Measurements from ENCODE around the gene PNLDC1.
"Not testable (repeated sequence)": the region's sequence is repeated elsewhere in the genome, so short reads cannot be mapped to it uniquely, and the experiment has no call there.

PNLDC1 gene

DNA sequence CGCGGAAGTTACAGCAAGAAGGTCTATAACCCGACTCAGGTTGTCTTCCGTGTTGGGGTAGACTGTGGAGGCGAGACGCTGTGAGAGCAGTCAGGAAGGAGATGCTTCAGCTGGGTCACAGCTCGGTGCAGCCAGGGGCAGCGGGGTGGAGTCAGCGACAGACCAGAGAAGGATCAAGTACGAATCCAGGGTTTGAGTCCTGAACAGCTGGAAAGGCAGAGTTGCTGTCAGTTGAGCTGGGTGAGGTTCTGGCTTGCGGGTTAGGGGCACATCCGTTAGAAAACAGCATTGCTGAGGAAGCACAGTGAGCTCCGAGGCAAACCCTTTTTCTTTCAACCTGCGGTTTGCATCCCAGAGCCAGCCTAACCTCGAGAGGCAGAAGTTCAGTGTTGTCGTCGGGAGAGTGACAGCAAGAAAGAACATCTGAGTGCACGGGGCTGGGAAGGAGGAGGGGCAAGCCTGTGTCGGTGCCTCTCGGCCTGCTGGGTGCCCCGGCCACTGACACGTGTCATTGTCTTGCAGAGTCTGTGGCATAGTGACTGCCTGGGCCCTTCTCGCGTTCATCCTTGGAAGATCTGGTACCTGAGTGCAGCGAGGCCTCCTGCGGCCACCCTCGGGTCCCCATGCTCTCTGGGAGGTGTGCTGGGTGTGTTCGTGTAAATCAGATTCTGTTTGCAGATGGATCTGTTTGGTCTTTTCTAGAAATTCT, 20.0 kb downstream of the PNLDC1 start:
- DNase-seq = no peak

DNA sequence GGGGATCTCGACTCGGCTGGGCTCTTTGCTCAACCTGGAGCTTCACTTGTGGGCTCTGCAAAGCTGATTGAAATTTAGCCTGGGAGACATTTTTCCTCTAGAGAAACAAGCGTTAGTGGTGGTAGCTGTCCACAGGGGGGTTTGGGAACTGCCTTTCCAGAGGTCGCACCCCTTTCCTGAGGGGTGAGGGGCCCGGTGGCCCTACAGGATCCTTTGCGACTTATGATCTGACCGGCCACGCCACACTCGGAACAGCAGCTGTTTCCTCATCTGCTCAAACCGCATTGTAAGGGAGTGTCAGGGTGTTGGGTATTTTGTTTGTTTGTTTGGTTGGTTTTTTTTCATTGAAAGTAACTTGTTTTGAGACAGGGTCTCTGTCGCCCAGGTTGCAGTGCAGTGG, 21.0 kb downstream of the PNLDC1 start:
- no peak for DNase-seq

DNA sequence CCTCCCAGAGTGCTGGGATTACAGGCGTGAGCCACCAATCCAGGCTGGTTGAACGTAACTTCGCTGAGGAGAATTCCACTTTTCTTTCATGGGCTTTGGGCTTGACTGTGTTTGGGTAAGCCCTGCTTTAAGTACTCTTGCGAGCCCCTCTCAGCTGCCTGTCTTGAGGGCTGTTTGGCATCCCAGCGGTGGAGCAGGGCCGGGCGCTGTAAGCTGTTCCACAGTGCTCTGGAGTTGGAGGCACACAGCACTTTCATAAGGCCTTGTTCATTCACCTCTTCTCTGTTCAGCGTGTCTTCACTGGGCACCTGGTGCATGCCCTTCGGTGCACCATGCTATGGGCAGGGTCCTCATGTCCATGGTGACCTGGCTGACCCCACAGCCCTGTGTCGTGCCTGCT, 21.6 kb downstream of the PNLDC1 start:
- no peak for DNase-seq

- no peak for DNase-seq
Measured at GRCh38 chr6:159823953-159824352, 23.9 kb downstream of the PNLDC1 start.

GRCh38 chr6:159824690-159825089, 24.6 kb downstream of the PNLDC1 start:
- DNase-seq = not testable (repeated sequence)

DNA sequence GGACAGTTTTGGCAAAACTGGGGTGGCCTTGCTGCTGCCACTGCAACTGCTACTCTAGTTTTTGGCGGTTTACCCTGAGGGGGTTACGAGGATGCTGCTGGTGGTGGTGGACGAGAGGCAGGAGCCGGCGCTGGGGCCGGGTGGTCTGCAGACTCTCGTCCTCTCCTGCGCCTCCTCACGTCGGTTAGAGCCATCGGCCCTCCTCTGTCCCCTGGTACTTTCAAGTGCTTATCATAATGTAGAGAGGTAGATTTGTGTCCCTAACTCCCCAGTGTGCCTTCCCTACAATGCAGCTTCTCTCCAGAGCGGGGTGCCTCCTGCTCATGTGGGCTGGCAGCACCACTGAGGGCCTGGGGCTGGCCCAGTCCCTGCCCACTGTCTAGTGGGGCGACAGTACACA, 25.9 kb downstream of the PNLDC1 start:
- no peak for DNase-seq

GRCh38 chr6:159826968-159827647, 27.0 kb downstream of the PNLDC1 start:
- no peak for DNase-seq

- no peak for DNase-seq
Measured at GRCh38 chr6:159828074-159828473, 28.0 kb downstream of the PNLDC1 start.

- no peak for DNase-seq
Measured at GRCh38 chr6:159829526-159829925, 29.4 kb downstream of the PNLDC1 start.

GRCh38 chr6:159830501-159831372, 30.7 kb downstream of the PNLDC1 start:
- DNase-seq = no peak

DNA sequence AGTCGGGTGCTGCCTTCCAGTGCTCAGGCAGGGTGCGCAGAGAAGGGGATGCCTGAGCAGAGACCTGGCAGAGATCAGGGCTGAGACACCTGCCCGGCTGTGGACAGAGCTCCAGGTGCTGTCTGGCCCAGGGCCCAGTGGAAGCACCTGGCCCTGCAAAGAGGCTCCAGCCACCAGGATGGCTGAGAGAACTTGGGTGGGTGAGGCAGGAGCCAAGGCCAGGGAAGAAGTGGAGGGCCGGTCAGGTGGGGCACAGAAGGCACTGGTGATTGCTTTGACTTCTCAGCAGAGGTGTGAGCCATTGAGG, 31.2 kb downstream of the PNLDC1 start:
- DNase-seq = no peak

- no peak for DNase-seq
Measured at GRCh38 chr6:159832946-159833345, 32.9 kb downstream of the PNLDC1 start.

- no peak for DNase-seq
Measured at GRCh38 chr6:159833556-159833955, 33.5 kb downstream of the PNLDC1 start.

- no peak for DNase-seq
Measured at GRCh38 chr6:159833997-159834603, 34.0 kb downstream of the PNLDC1 start.

GRCh38 chr6:159836718-159837490, 36.8 kb downstream of the PNLDC1 start:
- DNase-seq = no peak

GRCh38 chr6:159837511-159837910, 37.4 kb downstream of the PNLDC1 start:
- no peak for DNase-seq

- no peak for DNase-seq
Measured at GRCh38 chr6:159838020-159838744, 38.1 kb downstream of the PNLDC1 start.

DNA sequence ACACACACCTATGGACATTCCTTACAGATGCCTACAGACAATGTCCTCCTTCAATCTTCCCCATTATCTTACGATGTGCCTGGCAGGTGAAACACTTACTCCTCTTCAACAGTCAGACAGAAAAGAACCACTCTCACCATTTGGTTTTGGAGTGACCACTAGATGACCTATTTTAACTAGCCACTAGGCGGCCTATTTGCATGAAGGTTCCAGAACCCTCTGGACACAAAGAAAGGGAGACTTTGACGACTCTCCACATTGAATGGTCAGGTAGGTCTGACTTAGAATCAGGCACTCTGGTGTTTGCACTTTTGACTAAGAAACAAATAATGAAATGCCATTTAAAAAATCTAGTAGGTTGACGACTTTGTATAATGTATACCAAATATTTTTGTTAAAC, 42.0 kb downstream of the PNLDC1 start:
- no peak for DNase-seq

GRCh38 chr6:159844737-159845645, 44.9 kb downstream of the PNLDC1 start:
- DNase-seq = no peak

DNA sequence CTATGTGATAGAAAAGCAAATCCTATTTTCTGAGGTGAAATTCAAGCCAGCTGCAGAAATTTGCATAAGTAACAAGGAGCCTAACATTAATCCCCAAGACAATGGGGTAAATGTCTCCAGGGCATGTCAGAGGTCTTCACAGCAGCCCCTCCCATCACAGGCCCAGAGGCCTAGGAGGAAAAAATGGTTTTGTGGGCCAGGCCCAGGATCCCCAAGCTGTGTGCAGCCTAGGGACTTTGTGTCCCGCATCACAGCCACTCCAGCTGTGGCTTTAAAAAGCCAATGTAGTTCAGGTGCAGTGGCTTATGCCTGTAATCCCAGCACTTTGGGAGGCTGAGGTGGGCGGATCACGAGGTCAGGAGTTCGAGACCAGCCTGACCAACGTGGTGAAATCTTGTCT, 48.5 kb downstream of the PNLDC1 start:
- DNase-seq = not testable (repeated sequence)

DNA sequence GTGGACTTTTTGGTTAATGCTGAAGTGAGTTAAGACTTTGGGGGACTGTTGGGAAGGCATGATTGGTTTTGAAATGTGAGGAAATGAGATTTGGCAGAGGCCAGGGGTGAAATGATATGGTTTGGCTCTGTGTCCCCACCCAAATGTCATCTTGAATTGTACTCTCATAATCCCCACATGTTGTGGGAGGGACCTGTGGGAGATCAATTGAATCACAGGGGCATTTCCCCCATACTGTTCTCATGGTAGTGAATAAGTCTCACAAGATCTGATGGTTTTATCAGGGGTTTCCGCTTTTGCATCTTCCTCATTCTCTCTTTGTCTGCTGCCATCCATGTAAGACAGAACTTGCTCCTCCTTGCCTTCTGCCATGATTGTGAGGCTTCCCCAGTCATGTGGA, 49.8 kb downstream of the PNLDC1 start:
- DNase-seq = not testable (repeated sequence)
